AG10803 (cell line): ENCODE data around the gene PCDHGA6.
A peak's percentile ranks its signal among the peaks of the same experiment; 100 is the strongest.

Source experiments
- DNase-seq: peaks from one replicate; pipeline ENCODE4 v3.0.0; 2010; ENCODE audit warnings: low read depth
- H3K4me3 ChIP-seq: 2 replicates; pipeline ENCODE4 v1.5.1; 2011; ENCODE audit warnings: mild to moderate bottlenecking, low read length, control low read depth
- CTCF ChIP-seq: conservative IDR thresholded peaks from 2 replicates; pipeline ENCODE4 v1.5.1; 2011; ENCODE audit warnings: mild to moderate bottlenecking, low read length, control low read depth, inconsistent platforms

Gene PCDHGA6

DNA sequence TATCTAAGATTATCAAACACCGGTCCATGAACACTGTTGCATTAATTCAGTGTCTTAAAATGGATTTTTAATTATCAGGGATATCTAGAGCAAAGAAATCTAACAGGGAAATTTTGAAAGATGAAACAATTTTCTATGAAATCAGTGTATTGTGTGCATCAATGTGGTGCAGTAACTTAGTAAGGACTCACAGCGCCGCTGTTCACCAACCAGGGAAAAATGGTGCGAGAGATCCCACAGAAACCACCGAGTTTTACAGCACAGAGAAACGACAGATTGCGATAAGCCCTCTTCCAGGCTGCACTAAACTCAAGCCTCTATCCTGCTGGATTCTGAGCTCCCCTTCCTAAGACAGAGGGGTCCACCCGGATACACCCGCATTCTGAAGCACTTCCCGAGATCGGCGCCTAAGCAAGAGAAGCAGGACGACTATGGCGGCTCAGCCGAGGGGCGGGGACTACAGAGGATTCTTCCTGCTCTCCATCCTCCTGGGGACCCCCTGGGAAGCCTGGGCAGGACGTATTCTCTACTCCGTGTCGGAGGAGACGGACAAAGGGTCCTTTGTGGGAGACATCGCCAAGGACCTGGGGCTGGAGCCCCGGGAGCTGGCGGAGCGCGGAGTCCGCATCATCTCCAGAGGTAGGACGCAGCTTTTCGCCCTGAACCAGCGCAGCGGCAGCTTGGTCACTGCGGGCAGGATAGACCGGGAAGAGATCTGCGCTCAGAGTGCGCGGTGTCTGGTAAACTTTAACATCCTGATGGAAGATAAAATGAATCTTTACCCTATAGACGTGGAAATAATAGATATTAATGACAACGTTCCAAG, 9.0 kb downstream of the PCDHGA6 start, which contains the start of gene PCDHGA7:
Gene PCDHGA7, plus strand, starts transcription at position 274 of the 826 bp plus-strand sequence. Its CDS starts 158 bp downstream, at position 432.
- TF ChIP-seq CTCF, result peak; percentile 67
- H3K4me3 ChIP-seq, result peak within 1 kb of the TSS; percentile 71

DNA sequence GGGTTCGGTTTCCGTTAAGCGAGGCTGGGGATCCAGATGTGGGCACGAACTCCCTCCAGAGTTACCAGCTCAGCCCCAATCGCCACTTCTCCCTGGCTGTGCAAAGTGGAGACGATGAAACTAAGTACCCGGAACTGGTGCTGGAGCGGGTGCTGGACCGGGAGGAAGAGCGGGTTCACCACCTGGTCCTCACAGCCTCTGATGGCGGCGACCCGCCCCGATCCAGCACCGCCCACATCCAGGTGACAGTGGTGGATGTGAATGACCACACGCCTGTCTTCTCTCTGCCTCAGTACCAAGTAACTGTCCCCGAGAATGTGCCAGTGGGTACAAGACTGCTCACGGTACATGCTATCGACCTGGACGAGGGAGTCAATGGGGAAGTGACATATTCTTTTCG, 9.7 kb downstream of the PCDHGA6 start:
- peak overlapping the region; percentile 71 for H3K4me3 ChIP-seq

More for the DNA sequence above, 9.0 kb downstream of the PCDHGA6 start, which contains the start of gene PCDHGA7:
- DNase-seq, result peak; percentile 58

GRCh38 chr5:141384471-141385267, 11.0 kb downstream of the PCDHGA6 start:
- no peak for TF ChIP-seq CTCF
- DNase-seq, result no peak
- H3K4me3 ChIP-seq, result no peak overlapping the region

More for the DNA sequence above, 9.7 kb downstream of the PCDHGA6 start:
- DNase-seq, result no peak
- TF ChIP-seq CTCF, result no peak

DNA sequence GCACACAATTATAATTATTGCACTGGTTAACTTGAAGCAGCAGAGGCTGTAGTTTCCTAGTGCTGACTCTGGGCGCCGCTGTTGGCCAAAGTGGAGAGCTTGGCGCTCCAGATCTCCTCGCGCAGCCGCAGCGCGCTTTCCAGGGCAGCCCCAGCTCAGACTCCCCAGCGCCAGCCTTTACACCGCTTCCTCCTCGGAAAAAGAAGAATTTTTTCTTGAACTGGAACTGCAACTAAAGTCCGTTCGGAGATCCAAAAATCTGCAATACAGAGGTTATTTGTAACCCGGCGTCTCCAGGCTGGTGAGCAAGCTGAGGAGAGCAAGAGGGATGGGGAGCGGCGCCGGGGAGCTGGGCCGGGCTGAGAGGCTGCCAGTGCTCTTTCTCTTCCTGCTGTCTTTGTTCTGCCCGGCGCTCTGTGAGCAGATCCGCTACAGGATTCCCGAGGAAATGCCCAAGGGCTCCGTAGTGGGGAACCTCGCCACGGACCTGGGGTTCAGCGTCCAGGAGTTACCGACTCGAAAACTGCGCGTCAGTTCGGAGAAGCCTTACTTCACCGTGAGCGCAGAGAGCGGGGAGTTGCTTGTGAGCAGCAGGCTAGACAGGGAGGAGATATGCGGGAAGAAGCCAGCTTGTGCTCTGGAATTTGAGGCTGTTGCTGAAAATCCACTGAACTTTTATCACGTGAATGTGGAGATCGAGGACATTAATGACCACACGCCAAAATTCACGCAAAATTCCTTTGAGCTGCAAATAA, 14.0 kb downstream of the PCDHGA6 start, which contains the start of gene PCDHGB4:
Gene PCDHGB4, plus strand, starts transcription at position 142 of the 755 bp plus-strand sequence. Its CDS starts 187 bp downstream, at position 329.
- peak; percentile 64 for TF ChIP-seq CTCF
- DNase-seq, result peak; percentile 54
- peak within 1 kb of the TSS; percentile 54 for H3K4me3 ChIP-seq

- no peak overlapping the region; the same call in 1 of the 2 replicates for H3K4me3 ChIP-seq
- TF ChIP-seq CTCF, result no peak
- no peak for DNase-seq
Measured at GRCh38 chr5:141388661-141389060, 15.0 kb downstream of the PCDHGA6 start.

DNA sequence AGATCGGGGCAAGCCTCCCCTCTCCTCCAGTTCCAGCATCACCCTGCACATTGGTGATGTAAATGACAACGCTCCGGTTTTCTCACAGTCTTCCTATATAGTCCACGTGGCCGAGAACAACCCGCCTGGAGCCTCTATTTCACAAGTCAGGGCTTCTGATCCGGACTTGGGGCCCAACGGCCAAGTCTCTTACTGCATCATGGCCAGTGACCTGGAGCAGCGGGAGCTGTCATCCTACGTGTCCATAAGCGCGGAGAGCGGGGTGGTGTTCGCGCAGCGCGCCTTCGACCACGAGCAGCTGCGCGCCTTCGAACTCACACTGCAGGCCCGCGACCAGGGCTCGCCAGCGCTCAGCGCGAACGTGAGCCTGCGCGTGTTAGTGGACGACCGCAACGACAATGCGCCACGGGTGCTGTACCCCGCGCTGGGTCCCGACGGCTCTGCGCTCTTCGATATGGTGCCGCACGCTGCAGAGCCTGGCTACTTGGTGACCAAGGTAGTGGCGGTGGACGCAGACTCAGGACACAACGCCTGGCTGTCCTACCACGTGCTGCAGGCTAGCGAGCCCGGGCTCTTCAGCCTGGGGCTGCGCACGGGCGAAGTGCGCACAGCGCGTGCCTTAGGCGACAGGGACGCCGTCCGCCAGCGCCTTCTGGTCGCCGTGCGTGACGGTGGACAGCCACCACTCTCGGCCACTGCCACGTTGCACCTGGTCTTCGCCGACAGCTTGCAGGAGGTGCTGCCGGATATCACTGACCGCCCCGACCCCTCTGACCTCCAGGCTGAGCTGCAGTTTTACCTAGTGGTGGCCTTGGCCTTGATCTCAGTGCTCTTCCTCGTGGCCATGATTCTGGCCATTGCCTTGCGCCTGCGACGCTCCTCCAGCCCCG, 15.7 kb downstream of the PCDHGA6 start:
- no peak overlapping the region for H3K4me3 ChIP-seq
- DNase-seq, result no peak
- no peak for TF ChIP-seq CTCF
